Measurements from ENCODE around the gene PPT1. TPM values are rescaled to one million over a fixed set of nuclear protein-coding genes. Genes with fewer than 3 reads are reported as not detected.

The PPT1 gene
- polyA plus RNA-seq, 1 donor (not counting 4 experiments of a cell fraction or from before 2014, with no cell fraction given): 58.9 TPM

DNA sequence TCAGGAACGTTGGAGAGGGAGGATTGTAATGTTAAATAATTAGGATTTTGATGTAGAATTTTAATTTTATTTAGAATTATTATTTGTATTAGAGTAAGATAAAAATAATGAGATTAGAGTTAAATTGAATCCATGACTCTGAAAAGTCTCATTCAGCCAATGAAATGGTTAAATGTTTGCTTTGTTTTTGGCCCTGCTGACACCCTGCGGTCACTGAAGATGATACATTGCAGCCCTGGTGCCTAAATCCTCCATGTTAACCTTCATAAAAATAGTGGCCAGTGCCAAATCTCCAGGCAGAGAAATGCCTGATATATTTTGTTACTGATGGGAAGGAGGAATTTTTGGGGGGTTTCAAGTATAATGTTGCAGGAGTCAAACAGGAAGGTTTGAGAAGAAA lies 36.8 kb upstream of the PPT1 start:
- Histone ChIP-seq H3K4me1 (ENCODE audit: control insufficient read depth, extremely low read depth, insufficient read depth, low read length) (no peaks in the 10 kb centered on the region), H3K79me2 (ENCODE audit: control insufficient read depth, insufficient read depth, low read length) (no peaks in the 10 kb centered on the region), H3K9ac (ENCODE audit: control insufficient read depth, extremely low read depth, insufficient read depth, low read length) (no peak overlapping the region), H3K27me3 (ENCODE audit: control insufficient read depth, extremely low read depth, insufficient read depth, low read length) (no peaks in the 10 kb centered on the region), H3K9me1 (ENCODE audit: control insufficient read depth, extremely low read depth, insufficient read depth, low read length) (no peaks in the 10 kb centered on the region), H3K9me3 (ENCODE audit: control insufficient read depth, low read depth, low read length) (no peaks in the 10 kb centered on the region), H3K27ac (ENCODE audit: control insufficient read depth, insufficient read depth, low read length) (no peak overlapping the region), H4K20me1 (ENCODE audit: control insufficient read depth, extremely low read depth, insufficient read depth, low read length) (no peaks in the 10 kb centered on the region), H3K36me3 (ENCODE audit: control insufficient read depth in 2 of 2, extremely low read depth in 1 of 2, insufficient read depth in 2 of 2, low read length in 2 of 2) (no peaks in the 10 kb centered on the region), H3K4me2 (ENCODE audit: control insufficient read depth, extremely low read depth, insufficient read depth, low read depth, low read length) (no peak overlapping the region), H3K4me3 (ENCODE audit: control insufficient read depth in 2 of 3, extremely low read depth in 1 of 3, insufficient read depth in 2 of 3, low read depth in 1 of 3, low read length in 3 of 3) (no peak overlapping the region), H2AFZ (ENCODE audit: control insufficient read depth, low read length) (no peak overlapping the region)
- TF ChIP-seq EZH2 (IDR thresholded peaks at IDR 0.05; ENCODE audit: low read length): no peak
- TF ChIP-seq, protein P1, sequence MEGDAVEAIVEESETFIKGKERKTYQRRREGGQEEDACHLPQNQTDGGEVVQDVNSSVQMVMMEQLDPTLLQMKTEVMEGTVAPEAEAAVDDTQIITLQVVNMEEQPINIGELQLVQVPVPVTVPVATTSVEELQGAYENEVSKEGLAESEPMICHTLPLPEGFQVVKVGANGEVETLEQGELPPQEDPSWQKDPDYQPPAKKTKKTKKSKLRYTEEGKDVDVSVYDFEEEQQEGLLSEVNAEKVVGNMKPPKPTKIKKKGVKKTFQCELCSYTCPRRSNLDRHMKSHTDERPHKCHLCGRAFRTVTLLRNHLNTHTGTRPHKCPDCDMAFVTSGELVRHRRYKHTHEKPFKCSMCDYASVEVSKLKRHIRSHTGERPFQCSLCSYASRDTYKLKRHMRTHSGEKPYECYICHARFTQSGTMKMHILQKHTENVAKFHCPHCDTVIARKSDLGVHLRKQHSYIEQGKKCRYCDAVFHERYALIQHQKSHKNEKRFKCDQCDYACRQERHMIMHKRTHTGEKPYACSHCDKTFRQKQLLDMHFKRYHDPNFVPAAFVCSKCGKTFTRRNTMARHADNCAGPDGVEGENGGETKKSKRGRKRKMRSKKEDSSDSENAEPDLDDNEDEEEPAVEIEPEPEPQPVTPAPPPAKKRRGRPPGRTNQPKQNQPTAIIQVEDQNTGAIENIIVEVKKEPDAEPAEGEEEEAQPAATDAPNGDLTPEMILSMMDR (optimal IDR thresholded peaks at IDR 0.05 in 1 of 3, IDR thresholded peaks at IDR 0.05 in 1 of 3, conservative IDR thresholded peaks at IDR 0.05 in 1 of 3; ENCODE audit: extremely low read depth in 1 of 3, insufficient read depth in 2 of 3, low read length in 3 of 3): peak in 1 of 3 experiments; percentile 8
- dilution Hi-C loops (cut with MboI; ENCODE audit: extremely low pct_ligation_motif_present, low sequenced_read_pairs): no loop called here
- no peak for FAIRE-seq
- DNase-seq (ENCODE audit: low read depth, low spot score): no peak

DNA sequence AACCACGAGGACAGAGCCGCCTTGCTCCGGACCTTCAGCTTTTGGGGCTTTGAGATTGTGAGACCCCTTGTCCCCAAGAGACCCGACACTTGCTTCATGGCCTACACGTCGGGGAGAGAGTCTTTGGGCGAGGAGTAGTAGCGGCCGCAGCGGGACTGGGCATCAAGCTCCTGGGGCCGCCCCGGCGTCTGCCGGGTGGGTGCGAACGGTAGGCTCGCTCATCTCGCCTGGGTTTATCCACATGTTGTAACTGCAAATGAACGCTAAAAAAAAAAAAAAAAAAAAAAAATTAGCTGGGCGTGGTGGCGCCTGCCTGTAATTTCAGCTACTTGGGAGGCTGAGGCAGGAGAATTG lies 36.2 kb upstream of the PPT1 start:
- Histone ChIP-seq H3K27me3 (ENCODE audit: control insufficient read depth, extremely low read depth, insufficient read depth, low read length) (no peaks in the 10 kb centered on the region), H3K79me2 (ENCODE audit: control insufficient read depth, insufficient read depth, low read length) (no peaks in the 10 kb centered on the region), H3K9me1 (ENCODE audit: control insufficient read depth, extremely low read depth, insufficient read depth, low read length) (no peaks in the 10 kb centered on the region), H3K9me3 (ENCODE audit: control insufficient read depth, low read depth, low read length) (no peaks in the 10 kb centered on the region), H3K4me2 (ENCODE audit: control insufficient read depth, extremely low read depth, insufficient read depth, low read depth, low read length) (no peak overlapping the region), H3K9ac (ENCODE audit: control insufficient read depth, extremely low read depth, insufficient read depth, low read length) (no peak overlapping the region), H3K27ac (ENCODE audit: control insufficient read depth, insufficient read depth, low read length) (no peak overlapping the region), H3K4me3 (ENCODE audit: control insufficient read depth in 2 of 3, extremely low read depth in 1 of 3, insufficient read depth in 2 of 3, low read depth in 1 of 3, low read length in 3 of 3) (no peak overlapping the region), H2AFZ (ENCODE audit: control insufficient read depth, low read length) (no peak overlapping the region), H3K4me1 (ENCODE audit: control insufficient read depth, extremely low read depth, insufficient read depth, low read length) (no peaks in the 10 kb centered on the region), H4K20me1 (ENCODE audit: control insufficient read depth, extremely low read depth, insufficient read depth, low read length) (no peaks in the 10 kb centered on the region), H3K36me3 (ENCODE audit: control insufficient read depth in 2 of 2, extremely low read depth in 1 of 2, insufficient read depth in 2 of 2, low read length in 2 of 2) (no peaks in the 10 kb centered on the region)
- DNase-seq (ENCODE audit: low read depth, low spot score) (no peak), FAIRE-seq (no peak)
- TF ChIP-seq, protein P1 (optimal IDR thresholded peaks at IDR 0.05 in 1 of 3, IDR thresholded peaks at IDR 0.05 in 1 of 3, conservative IDR thresholded peaks at IDR 0.05 in 1 of 3; ENCODE audit: extremely low read depth in 1 of 3, insufficient read depth in 2 of 3, low read length in 3 of 3): no peak
- no peak for TF ChIP-seq EZH2 (IDR thresholded peaks at IDR 0.05; ENCODE audit: low read length)
- dilution Hi-C loops (cut with MboI; ENCODE audit: extremely low pct_ligation_motif_present, low sequenced_read_pairs): no loop called here

Measured in keratinocyte (primary cell).